Measurements from ENCODE around the gene SSR2. TPM values are rescaled to one million over a fixed set of nuclear protein-coding genes. Genes with fewer than 3 reads are reported as not detected.

SSR2 gene
- total RNA-seq, 6 experiments from 2014 or later = 341 to 419 (median 374) TPM

GRCh38 chr1:155964193-155964592 is 56.6 kb downstream of the SSR2 start:
- TF ChIP-seq CTCF (IDR thresholded peaks at IDR 0.05) = no peak
- H3K36me3 Mint-ChIP-seq (ENCODE audit: low read depth) = peaks cover 39% of the 10 kb centered on the region
- no peak overlapping the region for H3K4me3 Mint-ChIP-seq
- no peaks in the 10 kb centered on the region for H3K9me3 Mint-ChIP-seq
- no peak for DNase-seq
- peak overlapping the region; percentile 10; the same call in 1 of the 2 replicates for H3K27ac Mint-ChIP-seq
- peaks cover 52% of the 10 kb centered on the region for H3K4me1 Mint-ChIP-seq (ENCODE audit: low read depth)
- H3K27me3 Mint-ChIP-seq (ENCODE audit: insufficient read depth) = peaks cover 8% of the 10 kb centered on the region

- no peak for DNase-seq
Measured at GRCh38 chr1:155962599-155963211, 58.0 kb downstream of the SSR2 start.

GRCh38 chr1:155961937-155962336 is 58.8 kb downstream of the SSR2 start:
- peaks cover 8% of the 10 kb centered on the region for H3K27me3 Mint-ChIP-seq (ENCODE audit: insufficient read depth)

More at GRCh38 chr1:155962599-155963211, 58.0 kb downstream of the SSR2 start:
- no peak for TF ChIP-seq CTCF (IDR thresholded peaks at IDR 0.05)
- Mint-ChIP-seq H3K4me3 (no peak overlapping the region), H3K27ac (peak overlapping the region; percentile 100), H3K9me3 (no peaks in the 10 kb centered on the region), H3K27me3 (ENCODE audit: insufficient read depth) (peaks cover 8% of the 10 kb centered on the region), H3K4me1 (ENCODE audit: low read depth) (peaks cover 38% of the 10 kb centered on the region), H3K36me3 (ENCODE audit: low read depth) (peaks cover 33% of the 10 kb centered on the region)

GRCh38 chr1:155960081-155960745 is 60.5 kb downstream of the SSR2 start:
- no peak for DNase-seq
- Mint-ChIP-seq H3K27me3 (ENCODE audit: insufficient read depth) (peaks cover 4% of the 10 kb centered on the region), H3K27ac (peak overlapping the region; percentile 100), H3K36me3 (ENCODE audit: low read depth) (peaks cover 41% of the 10 kb centered on the region), H3K4me1 (ENCODE audit: low read depth) (peaks cover 34% of the 10 kb centered on the region), H3K4me3 (peak overlapping the region; percentile 22; the same call in 1 of the 2 replicates), H3K9me3 (no peaks in the 10 kb centered on the region)
- TF ChIP-seq CTCF (IDR thresholded peaks at IDR 0.05) = no peak

More at GRCh38 chr1:155961937-155962336, 58.8 kb downstream of the SSR2 start:
- TF ChIP-seq CTCF (IDR thresholded peaks at IDR 0.05) = peak; percentile 72
- H3K4me3 Mint-ChIP-seq = peak overlapping the region; percentile 78
- peak overlapping the region; percentile 100 for H3K27ac Mint-ChIP-seq
- H3K4me1 Mint-ChIP-seq (ENCODE audit: low read depth) = peaks cover 34% of the 10 kb centered on the region
- H3K9me3 Mint-ChIP-seq = no peaks in the 10 kb centered on the region
- peak; percentile 95 for DNase-seq
- peaks cover 40% of the 10 kb centered on the region for H3K36me3 Mint-ChIP-seq (ENCODE audit: low read depth)

Other genes with a start within 250 kb of the SSR2 start
- 10 to 100 TPM; 24.2 to 31.3 (median 28.6) TPM for gene GON4L, start 163.7 kb downstream of the SSR2 start, total RNA-seq (2021; fragmentation: NEBNext Ultra II Directional; extraction: Animal tissue kit (Norgen Biotek cat#: 25700))
- 10 to 100 TPM; 38.9 to 56.0 (median 48.8) TPM for gene SYT11, start 161.4 kb downstream of the SSR2 start, total RNA-seq (2021; fragmentation: NEBNext Ultra II Directional; extraction: Animal tissue kit (Norgen Biotek cat#: 25700))
- 10 to 100 TPM; 26.1 to 35.4 (median 32.1) TPM for gene RIT1, start 109.6 kb downstream of the SSR2 start, total RNA-seq (2021; fragmentation: NEBNext Ultra II Directional; extraction: Animal tissue kit (Norgen Biotek cat#: 25700))
- 10 to 100 TPM; 22.6 to 26.1 (median 23.5) TPM for gene KHDC4, start 86.5 kb downstream of the SSR2 start, total RNA-seq (2021; fragmentation: NEBNext Ultra II Directional; extraction: Animal tissue kit (Norgen Biotek cat#: 25700))
- not detected for gene RXFP4, start 79.3 kb downstream of the SSR2 start, total RNA-seq (2021; fragmentation: NEBNext Ultra II Directional; extraction: Animal tissue kit (Norgen Biotek cat#: 25700))
- gene ARHGEF2, start 42.4 kb downstream of the SSR2 start, total RNA-seq (2021; fragmentation: NEBNext Ultra II Directional; extraction: Animal tissue kit (Norgen Biotek cat#: 25700)) = 10 to 100 TPM; 82.0 to 94.6 (median 83.9) TPM
- gene UBQLN4, start 32.8 kb upstream of the SSR2 start, total RNA-seq (2021; fragmentation: NEBNext Ultra II Directional; extraction: Animal tissue kit (Norgen Biotek cat#: 25700)) = 10 to 100 TPM; 31.6 to 36.0 (median 32.9) TPM
- 10 to 100 TPM; 48.5 to 73.6 (median 62.5) TPM for gene LAMTOR2, start 33.8 kb upstream of the SSR2 start, total RNA-seq (2021; fragmentation: NEBNext Ultra II Directional; extraction: Animal tissue kit (Norgen Biotek cat#: 25700))
- not detected for gene RAB25, start 40.2 kb upstream of the SSR2 start, total RNA-seq (2021; fragmentation: NEBNext Ultra II Directional; extraction: Animal tissue kit (Norgen Biotek cat#: 25700))
- gene MEX3A, start 61.5 kb upstream of the SSR2 start, total RNA-seq (2021; fragmentation: NEBNext Ultra II Directional; extraction: Animal tissue kit (Norgen Biotek cat#: 25700)) = 1 to 10 TPM; 1.4 to 3.1 (median 2.2) TPM
- 1,000 to 10,000 TPM; 1,238 to 1,664 (median 1,535) TPM for gene LMNA, start 93.8 kb upstream of the SSR2 start, total RNA-seq (2021; fragmentation: NEBNext Ultra II Directional; extraction: Animal tissue kit (Norgen Biotek cat#: 25700))
- gene SEMA4A, start 132.6 kb upstream of the SSR2 start, total RNA-seq (2021; fragmentation: NEBNext Ultra II Directional; extraction: Animal tissue kit (Norgen Biotek cat#: 25700)) = 1 to 10 TPM in 2 of 6 experiments, under 1 TPM in 4; 0.71 to 1.1 (median 0.83) TPM
- gene SLC25A44, start 173.2 kb upstream of the SSR2 start, total RNA-seq (2021; fragmentation: NEBNext Ultra II Directional; extraction: Animal tissue kit (Norgen Biotek cat#: 25700)) = 10 to 100 TPM; 19.6 to 25.2 (median 23.4) TPM
- gene PMF1, start 192.1 kb upstream of the SSR2 start, total RNA-seq (2021; fragmentation: NEBNext Ultra II Directional; extraction: Animal tissue kit (Norgen Biotek cat#: 25700)) = 10 to 100 TPM; 32.7 to 41.0 (median 39.5) TPM
- under 1 TPM in 2 of 6 experiments, not detected in 4; 0.40 to 0.62 TPM for gene BGLAP, start 221.2 kb upstream of the SSR2 start, total RNA-seq (2021; fragmentation: NEBNext Ultra II Directional; extraction: Animal tissue kit (Norgen Biotek cat#: 25700))
- under 1 TPM; 0.45 to 0.65 (median 0.52) TPM for gene PAQR6, start 227.1 kb upstream of the SSR2 start, total RNA-seq (2021; fragmentation: NEBNext Ultra II Directional; extraction: Animal tissue kit (Norgen Biotek cat#: 25700))

Measured in HFFc6 (cell line).